Effector memory CD4-positive, alpha-beta T cell (primary cell): ENCODE data around the gene NTSR2.

Source experiments
- DNase-seq, 3 donors: peaks; one replicate each; pipeline ENCODE4 v3.0.0-alpha.2; 2020
- H3K27ac ChIP-seq: 2 replicates; pipeline ENCODE4 v1.7.0; 2013; ENCODE audit warnings: mild to moderate bottlenecking, low read length, moderate library complexity; ENCODE audit not compliant: insufficient read depth, poor library complexity, severe bottlenecking
- H3K27me3 ChIP-seq: replicated peaks from 2 replicates; pipeline ENCODE4 v1.7.0; 2013; ENCODE audit warnings: mild to moderate bottlenecking, low read length; ENCODE audit not compliant: insufficient read depth, control insufficient read depth, poor library complexity, severe bottlenecking
- H3K36me3 ChIP-seq: 2 replicates; pipeline ENCODE4 v1.7.0; 2013; ENCODE audit warnings: mild to moderate bottlenecking, low read length, moderate library complexity; ENCODE audit not compliant: control insufficient read depth, insufficient read depth
- H3K4me1 ChIP-seq: 2 replicates; pipeline ENCODE4 v1.7.0; 2013; ENCODE audit warnings: low read length, mild to moderate bottlenecking; ENCODE audit not compliant: control insufficient read depth, insufficient read depth, poor library complexity, severe bottlenecking
- H3K4me3 ChIP-seq: 2 replicates; pipeline ENCODE4 v1.7.0; 2013; ENCODE audit warnings: low read length, low read depth, mild to moderate bottlenecking; ENCODE audit not compliant: insufficient read depth, poor library complexity, severe bottlenecking
- H3K9me3 ChIP-seq: 2 replicates; pipeline ENCODE4 v1.7.0; 2013; ENCODE audit warnings: mild to moderate bottlenecking, low read length, moderate library complexity; ENCODE audit not compliant: control insufficient read depth

The NTSR2 gene

DNA sequence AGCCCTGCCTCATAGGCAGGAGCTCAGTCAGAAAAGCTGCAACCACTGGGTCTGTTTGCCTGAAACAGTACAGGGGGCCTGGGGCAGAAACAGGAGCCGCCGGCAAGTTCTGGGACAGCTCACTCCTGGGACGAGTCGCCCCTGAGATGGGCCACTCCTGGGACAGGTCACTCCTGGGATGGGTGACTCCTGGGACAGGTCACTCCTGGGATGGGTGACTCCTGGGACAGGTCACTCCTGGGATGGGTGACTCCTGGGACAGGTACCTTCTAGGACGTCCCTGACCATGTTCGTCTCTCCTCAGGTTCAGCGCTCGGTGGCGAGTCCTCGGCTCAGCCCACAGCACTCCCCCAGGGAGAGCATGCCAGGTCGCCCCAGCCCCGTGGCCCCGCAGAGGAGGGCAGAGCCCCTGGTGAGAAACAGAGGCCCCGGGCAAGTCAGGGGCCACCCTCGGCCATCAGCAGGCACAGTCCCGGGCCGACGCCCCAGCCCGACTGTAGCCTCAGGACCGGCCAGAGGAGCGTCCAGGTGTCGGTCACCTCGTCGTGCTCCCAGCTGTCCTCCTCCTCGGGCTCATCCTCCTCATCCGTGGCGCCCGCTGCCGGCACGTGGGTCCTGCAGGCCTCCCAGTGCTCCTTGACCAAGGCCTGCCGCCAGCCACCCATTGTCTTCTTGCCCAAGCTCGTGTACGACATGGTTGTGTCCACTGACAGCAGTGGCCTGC, 51.8 kb downstream of the NTSR2 start:
- H3K4me1 ChIP-seq: no peaks in the 10 kb centered on the region
- H3K4me3 ChIP-seq: no peak overlapping the region
- no peaks in the 10 kb centered on the region for H3K36me3 ChIP-seq
- H3K27me3 ChIP-seq: no peaks in the 10 kb centered on the region
- no peak overlapping the region for H3K27ac ChIP-seq
- no peak for DNase-seq
- no peaks in the 10 kb centered on the region for H3K9me3 ChIP-seq

GRCh38 chr2:11617527-11617926, 52.5 kb downstream of the NTSR2 start:
- DNase-seq: no peak
- no peaks in the 10 kb centered on the region for H3K27me3 ChIP-seq
- no peak overlapping the region for H3K4me3 ChIP-seq
- no peak overlapping the region for H3K27ac ChIP-seq
- H3K4me1 ChIP-seq: no peaks in the 10 kb centered on the region
- no peaks in the 10 kb centered on the region for H3K36me3 ChIP-seq
- H3K9me3 ChIP-seq: no peaks in the 10 kb centered on the region

DNA sequence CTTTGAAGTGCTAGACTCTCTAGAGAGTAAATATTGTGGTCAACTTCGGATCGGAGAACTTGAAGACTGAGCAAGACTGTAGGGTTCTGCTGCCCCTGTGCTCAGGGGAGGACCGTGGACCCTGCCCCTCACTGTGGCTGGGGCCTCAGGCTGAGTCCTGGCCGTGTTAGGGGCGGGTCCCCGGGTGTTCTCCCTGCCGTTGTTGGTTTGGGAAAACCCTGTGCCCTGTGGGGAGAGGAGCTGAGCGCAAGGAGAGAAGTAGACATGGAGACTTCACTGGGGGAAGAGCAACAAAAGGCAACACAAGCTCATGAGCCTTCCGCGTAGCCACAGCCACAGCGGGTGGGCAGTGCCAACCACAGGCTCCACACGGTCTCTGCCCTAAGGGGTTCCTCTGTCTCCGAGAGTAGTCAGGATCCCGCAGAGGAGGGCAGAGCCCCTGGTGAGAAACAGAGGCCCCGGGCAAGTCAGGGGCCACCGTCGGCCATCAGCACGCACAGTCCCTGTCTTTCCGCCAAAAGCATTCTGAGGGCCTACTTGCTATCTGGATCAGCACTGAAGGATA, 53.1 kb downstream of the NTSR2 start:
- Histone ChIP-seq H3K9me3 (no peaks in the 10 kb centered on the region), H3K27me3 (no peaks in the 10 kb centered on the region), H3K4me3 (no peak overlapping the region), H3K27ac (no peak overlapping the region), H3K36me3 (no peaks in the 10 kb centered on the region), H3K4me1 (no peaks in the 10 kb centered on the region)
- no peak for DNase-seq

- H3K27ac ChIP-seq: no peak overlapping the region
- no peaks in the 10 kb centered on the region for H3K36me3 ChIP-seq
These were observed 53.8 kb downstream of the NTSR2 start for GRCh38 chr2:11616097-11616687.

GRCh38 chr2:11615209-11615608, 54.8 kb downstream of the NTSR2 start:
- Histone ChIP-seq H3K4me1 (no peaks in the 10 kb centered on the region), H3K27ac (no peak overlapping the region), H3K36me3 (no peaks in the 10 kb centered on the region), H3K4me3 (no peak overlapping the region), H3K9me3 (no peaks in the 10 kb centered on the region), H3K27me3 (no peaks in the 10 kb centered on the region)
- no peak for DNase-seq

More at GRCh38 chr2:11616097-11616687, 53.8 kb downstream of the NTSR2 start:
- Histone ChIP-seq H3K4me3 (no peak overlapping the region), H3K27me3 (no peaks in the 10 kb centered on the region), H3K4me1 (no peaks in the 10 kb centered on the region), H3K9me3 (no peaks in the 10 kb centered on the region)
- no peak for DNase-seq

DNA sequence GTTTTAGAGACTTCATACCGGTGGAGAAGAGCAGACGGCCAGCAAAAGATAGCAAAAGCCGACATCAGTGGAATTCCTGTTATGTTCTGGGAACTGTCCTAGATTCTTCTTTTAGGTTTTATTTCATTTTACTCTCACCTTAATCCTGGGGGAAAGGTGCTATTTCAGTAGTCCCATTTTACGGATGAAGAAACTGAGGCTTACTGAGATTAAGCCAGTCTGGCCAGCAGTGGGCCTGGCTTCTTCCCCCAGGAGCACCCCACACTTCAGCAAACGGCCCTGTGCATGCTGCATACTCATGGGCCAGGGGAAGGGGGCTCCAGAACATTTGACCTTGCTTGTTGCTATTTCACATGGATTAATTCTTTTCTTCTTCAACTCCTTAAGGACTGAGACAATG, 56.7 kb downstream of the NTSR2 start:
- no peaks in the 10 kb centered on the region for H3K27me3 ChIP-seq
- no peaks in the 10 kb centered on the region for H3K4me1 ChIP-seq
- no peaks in the 10 kb centered on the region for H3K36me3 ChIP-seq
- no peaks in the 10 kb centered on the region for H3K9me3 ChIP-seq
- DNase-seq: no peak
- no peak overlapping the region for H3K4me3 ChIP-seq
- H3K27ac ChIP-seq: no peak overlapping the region

DNA sequence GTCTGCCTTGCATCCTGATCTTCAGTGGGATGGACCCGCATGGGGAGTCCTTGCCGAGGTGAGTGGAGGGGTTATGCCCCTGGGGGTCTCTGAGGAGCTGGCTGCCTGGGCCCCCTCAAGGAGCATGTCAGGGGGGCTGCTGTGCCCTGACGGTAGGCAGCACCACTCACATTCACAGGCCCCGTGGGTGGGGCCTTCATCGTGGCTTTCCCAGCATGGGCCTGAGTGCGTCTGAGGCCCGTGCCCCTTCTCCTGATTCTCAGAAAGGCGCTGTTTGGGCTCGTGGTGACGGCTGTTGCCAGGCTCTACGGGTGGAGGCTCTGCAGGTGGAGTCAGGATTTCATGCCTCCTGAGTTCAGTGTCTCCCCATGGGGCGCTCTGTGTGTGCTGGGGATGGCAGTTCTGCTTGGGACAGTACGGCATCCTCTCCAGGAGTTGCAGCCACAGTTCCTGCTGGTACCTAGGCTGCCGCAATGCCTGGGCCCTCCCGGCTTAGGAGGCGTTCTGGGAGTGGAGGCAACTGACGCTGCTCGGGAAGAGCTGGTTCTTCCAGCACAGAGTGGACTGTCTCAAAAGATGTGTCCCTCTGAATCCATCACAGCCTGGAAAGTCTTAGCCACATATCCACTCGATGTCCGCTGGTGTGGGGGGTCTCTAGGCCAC, 57.3 kb downstream of the NTSR2 start:
- H3K36me3 ChIP-seq: no peaks in the 10 kb centered on the region
- no peak for DNase-seq
- H3K27me3 ChIP-seq: no peaks in the 10 kb centered on the region
- H3K27ac ChIP-seq: no peak overlapping the region
- H3K4me1 ChIP-seq: no peaks in the 10 kb centered on the region
- H3K4me3 ChIP-seq: no peak overlapping the region
- no peaks in the 10 kb centered on the region for H3K9me3 ChIP-seq

GRCh38 chr2:11611251-11611650, 58.7 kb downstream of the NTSR2 start:
- no peak overlapping the region for H3K27ac ChIP-seq

DNA sequence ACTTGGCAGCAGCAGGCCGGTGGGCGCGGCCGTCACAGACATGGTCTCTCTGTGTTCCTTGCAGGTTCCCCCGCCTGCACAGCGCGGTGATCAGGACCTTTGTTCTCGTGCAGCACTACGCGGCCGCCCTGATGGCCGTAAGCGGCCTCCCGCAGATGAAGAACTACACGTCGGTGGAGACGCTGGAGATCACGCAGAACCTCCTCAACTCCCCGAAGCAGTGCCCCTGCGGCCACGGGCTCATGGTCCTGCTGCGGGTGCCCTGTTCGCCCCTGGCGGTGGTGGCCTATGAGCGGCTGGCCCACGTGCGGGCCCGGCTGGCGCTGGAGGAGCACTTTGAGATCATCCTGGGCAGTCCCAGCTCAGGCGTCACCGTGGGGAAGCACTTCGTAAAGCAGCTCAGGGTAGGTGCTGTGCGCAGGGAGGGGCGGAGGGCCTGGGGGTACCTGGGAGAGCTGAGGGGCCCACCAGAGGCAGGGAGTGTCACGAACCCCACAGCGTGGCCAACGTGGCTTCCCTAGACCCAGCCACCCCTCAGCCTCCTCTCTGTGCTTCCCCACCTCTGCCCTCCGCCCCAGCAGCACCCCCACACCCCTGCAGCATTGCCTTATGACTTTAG, 59.3 kb downstream of the NTSR2 start:
- no peak overlapping the region for H3K27ac ChIP-seq
- H3K4me3 ChIP-seq: no peak overlapping the region
- DNase-seq: no peak
- H3K4me1 ChIP-seq: no peaks in the 10 kb centered on the region
- H3K27me3 ChIP-seq: no peaks in the 10 kb centered on the region
- H3K9me3 ChIP-seq: no peaks in the 10 kb centered on the region
- H3K36me3 ChIP-seq: no peaks in the 10 kb centered on the region

More at GRCh38 chr2:11611251-11611650, 58.7 kb downstream of the NTSR2 start:
- Histone ChIP-seq H3K27me3 (no peaks in the 10 kb centered on the region), H3K36me3 (no peaks in the 10 kb centered on the region), H3K4me3 (no peak overlapping the region), H3K9me3 (no peaks in the 10 kb centered on the region), H3K4me1 (no peaks in the 10 kb centered on the region)
- DNase-seq: no peak
